Testis (tissue), 2 donors: ENCODE results near the gene HOXC6.

Source experiments
- POLR2A ChIP-seq: fragments of 450-650 bp; IDR thresholded peaks from one replicate; pipeline ENCODE4 v1.6.1; 2017; ENCODE audit warnings: antibody characterized with exemption, mild to moderate bottlenecking, moderate library complexity
- TF ChIP-seq, protein P1 (sequence below), 3 experiments: fragments of 450-650 bp in 2 of 3; fragments of 200-600 bp in 1 of 3; sonication (generic) in 1 of 3; IDR thresholded peaks; one replicate each; pipeline ENCODE4 v1.5.1; 2016 to 2019; ENCODE audit warnings: antibody characterized with exemption in 3 of 3, mild to moderate bottlenecking in 2 of 3, moderate library complexity in 1 of 3

- TF ChIP-seq, protein P1, sequence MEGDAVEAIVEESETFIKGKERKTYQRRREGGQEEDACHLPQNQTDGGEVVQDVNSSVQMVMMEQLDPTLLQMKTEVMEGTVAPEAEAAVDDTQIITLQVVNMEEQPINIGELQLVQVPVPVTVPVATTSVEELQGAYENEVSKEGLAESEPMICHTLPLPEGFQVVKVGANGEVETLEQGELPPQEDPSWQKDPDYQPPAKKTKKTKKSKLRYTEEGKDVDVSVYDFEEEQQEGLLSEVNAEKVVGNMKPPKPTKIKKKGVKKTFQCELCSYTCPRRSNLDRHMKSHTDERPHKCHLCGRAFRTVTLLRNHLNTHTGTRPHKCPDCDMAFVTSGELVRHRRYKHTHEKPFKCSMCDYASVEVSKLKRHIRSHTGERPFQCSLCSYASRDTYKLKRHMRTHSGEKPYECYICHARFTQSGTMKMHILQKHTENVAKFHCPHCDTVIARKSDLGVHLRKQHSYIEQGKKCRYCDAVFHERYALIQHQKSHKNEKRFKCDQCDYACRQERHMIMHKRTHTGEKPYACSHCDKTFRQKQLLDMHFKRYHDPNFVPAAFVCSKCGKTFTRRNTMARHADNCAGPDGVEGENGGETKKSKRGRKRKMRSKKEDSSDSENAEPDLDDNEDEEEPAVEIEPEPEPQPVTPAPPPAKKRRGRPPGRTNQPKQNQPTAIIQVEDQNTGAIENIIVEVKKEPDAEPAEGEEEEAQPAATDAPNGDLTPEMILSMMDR (IDR thresholded peaks at IDR 0.05), result no peak
- TF ChIP-seq POLR2A, result no peak
Observed at GRCh38 chr12:54038871-54039414, 10.7 kb downstream of the HOXC6 start.
